SH-SY5Y (cell line): ENCODE measurements around the gene ATP8A1.

Source experiments
- GATA2 ChIP-seq: IDR thresholded peaks from 2 replicates; pipeline ENCODE4 v1.6.1; 2011; ENCODE audit warnings: mild to moderate bottlenecking, low read depth, low read length
- GATA3 ChIP-seq: IDR thresholded peaks from 2 replicates; pipeline ENCODE4 v1.6.1; 2011; ENCODE audit warnings: low read depth, mild to moderate bottlenecking, low read length, moderate library complexity

- TF ChIP-seq GATA2 = no peak
- TF ChIP-seq GATA3 = no peak
These were observed 167.8 kb downstream of the ATP8A1 start for GRCh38 chr4:42489095-42489494.
